Breast epithelium (tissue), 4 donors: ENCODE results near the gene SDK1. TPM values are rescaled to one million over a fixed set of nuclear protein-coding genes. Genes with fewer than 3 reads are reported as not detected.

Source experiments
- DNase-seq, 2 donors: peaks; one replicate each; pipeline ENCODE4 v3.0.0-alpha.2; 2019; ENCODE audit warnings: low spot score in 2 of 2
- H3K27ac ChIP-seq, 2 donors: fragments of 200-600 bp; sonication (generic) in 1 of 2; one replicate each; pipeline ENCODE4 v1.5.1; 2016 to 2019; ENCODE audit warnings: mild to moderate bottlenecking in 1 of 2
- H3K27me3 ChIP-seq, 2 donors: fragments of 200-600 bp; sonication (generic) in 1 of 2; one replicate each; pipeline versions ENCODE4 v1.5.1 to v1.6.0; 2017 to 2019; ENCODE audit warnings: control low read depth in 1 of 2, mild to moderate bottlenecking in 1 of 2
- H3K36me3 ChIP-seq: fragments of 200-600 bp; one replicate; pipeline ENCODE4 v1.5.1; 2019
- H3K4me1 ChIP-seq, 2 donors: fragments of 200-600 bp; sonication (generic); one replicate each; pipeline ENCODE4 v1.5.1; 2016 to 2019; ENCODE audit warnings: control low read depth in 1 of 2
- H3K4me3 ChIP-seq, 3 donors: fragments of 200-600 bp; sonication (generic); 1 replicate in 2 of 3; 2 replicates in 1 of 3; pipeline ENCODE4 v1.5.1; 2016 to 2019; ENCODE audit warnings: mild to moderate bottlenecking in 3 of 3, moderate library complexity in 2 of 3
- H3K9me3 ChIP-seq, 2 donors: fragments of 200-600 bp; sonication (generic) in 1 of 2; one replicate each; pipeline ENCODE4 v1.5.1; 2016 to 2019; ENCODE audit warnings: control low read depth in 1 of 2
- CTCF ChIP-seq, 3 donors: fragments of 450-650 bp; IDR thresholded peaks; one replicate each; pipeline ENCODE4 v1.5.1; 2016 to 2017; ENCODE audit warnings: antibody characterized with exemption in 3 of 3, mild to moderate bottlenecking in 3 of 3, moderate library complexity in 3 of 3
- POLR2A ChIP-seq: fragments of 450-650 bp; IDR thresholded peaks from one replicate; pipeline ENCODE4 v1.6.1; 2016; ENCODE audit warnings: antibody characterized with exemption, mild to moderate bottlenecking, moderate library complexity
- POLR2AphosphoS5 ChIP-seq, 3 donors: sonication (generic); formaldehyde crosslinking; IDR thresholded peaks; one replicate each; pipeline ENCODE4 v1.6.1; 2017; ENCODE audit warnings: antibody characterized with exemption in 3 of 3
- intact Hi-C: fragments of 100-400 bp; cut with DNase I; formaldehyde crosslinking; loops from one replicate; pipeline ENCODE4 v1.15.1; 2023; ENCODE audit warnings: low total_unique reads
- total RNA-seq, 3 donors: library from RNA; depleted of rRNA; stranded (reverse); fragments of >200 nt; gene quantifications; one replicate each; pipeline ENCODE4 v1.1.0, GENCODE V29; 2016

SDK1 gene
- total RNA-seq, 3 donors from 2014 or later = 3.7 to 18.2 (median 6.6) TPM

GRCh38 chr7:4066206-4066605 is 765.2 kb downstream of the SDK1 start:
- H3K27ac ChIP-seq = no peak overlapping the region
- H3K4me3 ChIP-seq = no peak overlapping the region
- TF ChIP-seq CTCF (IDR thresholded peaks at IDR 0.05) (no peak), POLR2AphosphoS5 (IDR thresholded peaks at IDR 0.05) (no peak), POLR2A (no peak)
- H3K27me3 ChIP-seq = no peaks in the 10 kb centered on the region
- H3K4me1 ChIP-seq = no peaks in the 10 kb centered on the region
- no peaks in the 10 kb centered on the region for H3K36me3 ChIP-seq
- intact Hi-C loops = no loop called here
- H3K9me3 ChIP-seq = no peaks in the 10 kb centered on the region
- no peak for DNase-seq

- Histone ChIP-seq H3K4me3 (no peak overlapping the region), H3K27me3 (no peaks in the 10 kb centered on the region), H3K27ac (no peak overlapping the region), H3K36me3 (no peaks in the 10 kb centered on the region), H3K9me3 (no peaks in the 10 kb centered on the region), H3K4me1 (no peaks in the 10 kb centered on the region)
- DNase-seq = no peak
- intact Hi-C loops = no loop called here
- TF ChIP-seq POLR2A (no peak), CTCF (IDR thresholded peaks at IDR 0.05) (no peak), POLR2AphosphoS5 (IDR thresholded peaks at IDR 0.05) (no peak)
Observed at GRCh38 chr7:4066626-4067475, 765.8 kb downstream of the SDK1 start.

GRCh38 chr7:4067476-4067760 is 766.4 kb downstream of the SDK1 start:
- Histone ChIP-seq H3K4me3 (no peak overlapping the region), H3K27ac (no peak overlapping the region), H3K9me3 (no peaks in the 10 kb centered on the region), H3K4me1 (no peaks in the 10 kb centered on the region), H3K36me3 (no peaks in the 10 kb centered on the region), H3K27me3 (no peaks in the 10 kb centered on the region)
- intact Hi-C loops = no loop called here
- DNase-seq = no peak
- TF ChIP-seq CTCF (IDR thresholded peaks at IDR 0.05) (no peak), POLR2A (no peak), POLR2AphosphoS5 (IDR thresholded peaks at IDR 0.05) (no peak)

- Histone ChIP-seq H3K9me3 (no peaks in the 10 kb centered on the region), H3K4me3 (no peak overlapping the region), H3K27ac (no peak overlapping the region), H3K4me1 (no peaks in the 10 kb centered on the region), H3K36me3 (no peaks in the 10 kb centered on the region), H3K27me3 (no peaks in the 10 kb centered on the region)
- intact Hi-C loops = no loop called here
- TF ChIP-seq POLR2AphosphoS5 (IDR thresholded peaks at IDR 0.05) = no peak
- TF ChIP-seq POLR2A = no peak
- TF ChIP-seq CTCF (IDR thresholded peaks at IDR 0.05) = no peak
- no peak for DNase-seq
Observed at GRCh38 chr7:4067874-4068273, 766.8 kb downstream of the SDK1 start.

- H3K27me3 ChIP-seq = no peaks in the 10 kb centered on the region
- H3K27ac ChIP-seq = no peak overlapping the region
- intact Hi-C loops = no loop called here
- no peak for DNase-seq
- no peak overlapping the region for H3K4me3 ChIP-seq
- no peaks in the 10 kb centered on the region for H3K4me1 ChIP-seq
- no peaks in the 10 kb centered on the region for H3K36me3 ChIP-seq
- no peaks in the 10 kb centered on the region for H3K9me3 ChIP-seq
- TF ChIP-seq POLR2A = no peak
- TF ChIP-seq CTCF (IDR thresholded peaks at IDR 0.05) = no peak
- TF ChIP-seq POLR2AphosphoS5 (IDR thresholded peaks at IDR 0.05) = no peak
Observed at GRCh38 chr7:4068286-4068685, 767.2 kb downstream of the SDK1 start.
